Cardiac muscle cell (in vitro differentiated cells and primary cell): Measurements from ENCODE around the gene RNF13. TPM values are rescaled to one million over a fixed set of nuclear protein-coding genes. Genes with fewer than 3 reads are reported as not detected.
A peak's percentile ranks its signal among the peaks of the same experiment; 100 is the strongest.
"Not testable (repeated sequence)": the region's sequence is repeated elsewhere in the genome, so short reads cannot be mapped to it uniquely, and the experiment has no call there.

Experiments used
- DNase-seq, 2 donors: peaks; one replicate each; pipeline versions ENCODE4 v3.0.0 to v3.0.0-alpha.2; 2010 to 2017; ENCODE audit warnings: low read depth in 1 of 2, low spot score in 1 of 2
- H3K27ac ChIP-seq: fragments of 200-600 bp; sonication (generic); 2 replicates; pipeline ENCODE4 v1.5.1; 2016
- H3K27me3 ChIP-seq: fragments of 200-600 bp; sonication (generic); 2 replicates; pipeline ENCODE4 v1.6.0; 2016; ENCODE audit warnings: control low read depth
- H3K36me3 ChIP-seq: fragments of 200-600 bp; sonication (generic); 2 replicates; pipeline ENCODE4 v1.5.1; 2016; ENCODE audit warnings: control low read depth
- H3K4me1 ChIP-seq: fragments of 200-600 bp; sonication (generic); 2 replicates; pipeline ENCODE4 v1.8.1; 2017; ENCODE audit warnings: low read depth, mild to moderate bottlenecking, mixed run types
- H3K4me3 ChIP-seq: fragments of 200-600 bp; sonication (generic); 2 replicates; pipeline ENCODE4 v1.5.1; 2016; ENCODE audit warnings: mild to moderate bottlenecking
- H3K9me3 ChIP-seq: fragments of 200-600 bp; sonication (generic); 2 replicates; pipeline ENCODE4 v1.5.1; 2017; ENCODE audit warnings: low read depth, mild to moderate bottlenecking, control low read depth
- CTCF ChIP-seq: IDR thresholded peaks from 2 replicates; pipeline ENCODE4 v1.5.1; 2012; ENCODE audit warnings: low read depth, mild to moderate bottlenecking, low read length
- polyA plus RNA-seq: library from polyadenylated mRNA; unstranded; fragments of >200 nt; fragmentation: Nextera tagmentation; extraction: Ambion mirVana; gene quantifications from 2 replicates; pipeline ENCODE4 v1.2.1, GENCODE V29; 2016
- total RNA-seq: library from RNA; depleted of rRNA; stranded (reverse); fragments of >200 nt; gene quantifications from 2 replicates; pipeline ENCODE4 v1.2.3, GENCODE V29; 2016

RNF13 gene
- total and polyA plus RNA-seq, 2 experiments from 2014 or later: 15.9 to 44.7 TPM

- peaks cover 9% of the 10 kb centered on the region for H3K4me1 ChIP-seq
- H3K9me3 ChIP-seq: no peaks in the 10 kb centered on the region
- no peak overlapping the region for H3K4me3 ChIP-seq
- no peaks in the 10 kb centered on the region for H3K36me3 ChIP-seq
- no peak overlapping the region for H3K27ac ChIP-seq
- DNase-seq: no peak
- no peak for TF ChIP-seq CTCF
- no peaks in the 10 kb centered on the region for H3K27me3 ChIP-seq
Observed at GRCh38 chr3:149816311-149816710, 3.3 kb downstream of the RNF13 start.

- DNase-seq: peak in 1 of 2 donors; percentile 80
- no peak for TF ChIP-seq CTCF
- no peak overlapping the region for H3K4me3 ChIP-seq
Observed at GRCh38 chr3:149816986-149817385, 4.0 kb downstream of the RNF13 start.

GRCh38 chr3:149819432-149819831 is 6.4 kb downstream of the RNF13 start:
- no peak for TF ChIP-seq CTCF
- no peak for DNase-seq
- no peak overlapping the region for H3K27ac ChIP-seq
- H3K9me3 ChIP-seq: no peaks in the 10 kb centered on the region
- H3K4me1 ChIP-seq: peaks cover 5% of the 10 kb centered on the region
- H3K27me3 ChIP-seq: no peaks in the 10 kb centered on the region
- H3K4me3 ChIP-seq: no peak overlapping the region
- no peaks in the 10 kb centered on the region for H3K36me3 ChIP-seq

More at GRCh38 chr3:149816986-149817385, 4.0 kb downstream of the RNF13 start:
- Histone ChIP-seq H3K9me3 (no peaks in the 10 kb centered on the region), H3K4me1 (peaks cover 9% of the 10 kb centered on the region), H3K27me3 (no peaks in the 10 kb centered on the region), H3K27ac (no peak overlapping the region), H3K36me3 (no peaks in the 10 kb centered on the region)

- Histone ChIP-seq H3K9me3 (no peaks in the 10 kb centered on the region), H3K27me3 (no peaks in the 10 kb centered on the region), H3K36me3 (no peaks in the 10 kb centered on the region), H3K4me3 (no peak overlapping the region), H3K4me1 (no peaks in the 10 kb centered on the region), H3K27ac (no peak overlapping the region)
- DNase-seq: no peak
- no peak for TF ChIP-seq CTCF
Observed at GRCh38 chr3:149820183-149820582, 7.2 kb downstream of the RNF13 start.

GRCh38 chr3:149826636-149827035 is 13.6 kb downstream of the RNF13 start:
- Histone ChIP-seq H3K27me3 (no peaks in the 10 kb centered on the region), H3K36me3 (no peaks in the 10 kb centered on the region), H3K27ac (no peak overlapping the region), H3K4me1 (no peaks in the 10 kb centered on the region), H3K9me3 (no peaks in the 10 kb centered on the region), H3K4me3 (no peak overlapping the region)
- no peak for TF ChIP-seq CTCF
- DNase-seq: no peak

- Histone ChIP-seq H3K27me3 (no peaks in the 10 kb centered on the region), H3K36me3 (no peaks in the 10 kb centered on the region), H3K4me1 (no peaks in the 10 kb centered on the region), H3K4me3 (no peak overlapping the region), H3K27ac (no peak overlapping the region), H3K9me3 (peaks cover 3% of the 10 kb centered on the region)
- no peak for DNase-seq
- TF ChIP-seq CTCF: no peak
Observed at GRCh38 chr3:149828390-149828789, 15.4 kb downstream of the RNF13 start.

- H3K27ac ChIP-seq, H3K4me1 ChIP-seq, H3K27me3 ChIP-seq, H3K36me3 ChIP-seq, H3K4me3 ChIP-seq, DNase-seq, H3K9me3 ChIP-seq: not testable (repeated sequence)
Observed at GRCh38 chr3:149829631-149830030, 16.6 kb downstream of the RNF13 start.
